GM19239 (cell line): ENCODE measurements around the gene OR6F1.
"Not testable (repeated sequence)": the region's sequence is repeated elsewhere in the genome, so short reads cannot be mapped to it uniquely, and the experiment has no call there.

Source experiments
- DNase-seq: peaks from one replicate; pipeline ENCODE4 v3.0.0; 2011; ENCODE audit warnings: low spot score; ENCODE audit not compliant: insufficient read length
- FAIRE-seq: peaks from 2 replicates; lab custom pipeline; 2011; peaks lifted over from hg19 to GRCh38; lab: Jason Lieb, UNC

The OR6F1 gene

GRCh38 chr1:247716546-247716945, at the start of gene OR6F1:
Gene OR6F1, minus strand, starts transcription at chr1:247716646. Its CDS starts 3,891 bp downstream, at chr1:247712755.
- FAIRE-seq = no peak
- DNase-seq = no peak

GRCh38 chr1:247760456-247760855, 44.0 kb upstream of the OR6F1 start, which contains the start of gene OR1C1:
Gene OR1C1, minus strand, starts transcription at chr1:247760556. Its CDS starts 2,150 bp downstream, at chr1:247758406.
- DNase-seq (no peak), FAIRE-seq (no peak)

GRCh38 chr1:247754311-247754710, 37.9 kb upstream of the OR6F1 start:
- DNase-seq, FAIRE-seq: not testable (repeated sequence)

GRCh38 chr1:247749870-247750269, 33.4 kb upstream of the OR6F1 start:
- FAIRE-seq (no peak), DNase-seq (no peak)

- no peak for DNase-seq
- FAIRE-seq = no peak
Observed at GRCh38 chr1:247748041-247748440, 31.6 kb upstream of the OR6F1 start, which contains the start of gene OR14A2. Gene OR14A2, minus strand, starts transcription at chr1:247748141.

- FAIRE-seq (no peak), DNase-seq (no peak)
Observed at GRCh38 chr1:247747616-247748015, 31.2 kb upstream of the OR6F1 start.

- no peak for FAIRE-seq
Observed at GRCh38 chr1:247746391-247746935, 30.0 kb upstream of the OR6F1 start.

GRCh38 chr1:247742215-247742760, 25.8 kb upstream of the OR6F1 start:
- not testable (repeated sequence) for DNase-seq, FAIRE-seq

More at GRCh38 chr1:247746391-247746935, 30.0 kb upstream of the OR6F1 start:
- DNase-seq = no peak

- no peak for DNase-seq
- FAIRE-seq = no peak
Observed at GRCh38 chr1:247741756-247742155, 25.3 kb upstream of the OR6F1 start.

GRCh38 chr1:247740721-247741120, 24.3 kb upstream of the OR6F1 start:
- no peak for FAIRE-seq
- no peak for DNase-seq

- no peak for FAIRE-seq
- no peak for DNase-seq
Observed at GRCh38 chr1:247738315-247738714, 21.9 kb upstream of the OR6F1 start, which contains the start of gene OR14K1. Gene OR14K1, plus strand, starts transcription at chr1:247738615. Its CDS starts 0 bp downstream, at chr1:247738615.

GRCh38 chr1:247721222-247721621, 4.8 kb upstream of the OR6F1 start:
- FAIRE-seq (no peak), DNase-seq (no peak)

- no peak for DNase-seq
- no peak for FAIRE-seq
Observed at GRCh38 chr1:247713753-247714152, 2.7 kb downstream of the OR6F1 start.

- FAIRE-seq = not testable (repeated sequence)
Observed at GRCh38 chr1:247710681-247711080, 5.8 kb downstream of the OR6F1 start.

GRCh38 chr1:247701338-247701737, 15.1 kb downstream of the OR6F1 start:
- FAIRE-seq (no peak), DNase-seq (no peak)

More at GRCh38 chr1:247710681-247711080, 5.8 kb downstream of the OR6F1 start:
- DNase-seq = not testable (repeated sequence)

GRCh38 chr1:247681288-247681897, 35.1 kb downstream of the OR6F1 start:
- DNase-seq (peak; percentile 15), FAIRE-seq (peak; percentile 83)

GRCh38 chr1:247680171-247680570, 36.3 kb downstream of the OR6F1 start:
- no peak for DNase-seq
- FAIRE-seq = no peak

GRCh38 chr1:247679639-247680038, 36.8 kb downstream of the OR6F1 start, which contains the start of gene OR13G1:
Gene OR13G1, minus strand, starts transcription at chr1:247679739. Its CDS starts 6,698 bp downstream, at chr1:247673041.
- no peak for FAIRE-seq
- DNase-seq = no peak

- FAIRE-seq (no peak), DNase-seq (no peak)
Observed at GRCh38 chr1:247669225-247669624, 47.2 kb downstream of the OR6F1 start.
